ENCODE measurements around the gene P2RX2.

- TF ChIP-seq CTCF (IDR thresholded peaks at IDR 0.05; ENCODE audit: insufficient read depth, low read depth, low read length): no peak
- no peak for TF ChIP-seq EZH2 (IDR thresholded peaks at IDR 0.05; ENCODE audit: insufficient read depth, low read length)
Measured at GRCh38 chr12:132621657-132622435, 3.3 kb downstream of the P2RX2 start.

All from astrocyte (in vitro differentiated cells and primary cell).